ENCODE measurements around the gene MED6. TPM values are rescaled to one million over a fixed set of nuclear protein-coding genes. Genes with fewer than 3 reads are reported as not detected.

Gene MED6, protein sequence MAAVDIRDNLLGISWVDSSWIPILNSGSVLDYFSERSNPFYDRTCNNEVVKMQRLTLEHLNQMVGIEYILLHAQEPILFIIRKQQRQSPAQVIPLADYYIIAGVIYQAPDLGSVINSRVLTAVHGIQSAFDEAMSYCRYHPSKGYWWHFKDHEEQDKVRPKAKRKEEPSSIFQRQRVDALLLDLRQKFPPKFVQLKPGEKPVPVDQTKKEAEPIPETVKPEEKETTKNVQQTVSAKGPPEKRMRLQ
- 19.1 and 29.3 TPM in 2 replicates for total RNA-seq

GRCh38 chr14:70600382-70601157 is at the start of gene MED6:
MED6 (minus strand) TSS chr14:70600655; CDS start chr14:70600637, 18 bp downstream.

DNA sequence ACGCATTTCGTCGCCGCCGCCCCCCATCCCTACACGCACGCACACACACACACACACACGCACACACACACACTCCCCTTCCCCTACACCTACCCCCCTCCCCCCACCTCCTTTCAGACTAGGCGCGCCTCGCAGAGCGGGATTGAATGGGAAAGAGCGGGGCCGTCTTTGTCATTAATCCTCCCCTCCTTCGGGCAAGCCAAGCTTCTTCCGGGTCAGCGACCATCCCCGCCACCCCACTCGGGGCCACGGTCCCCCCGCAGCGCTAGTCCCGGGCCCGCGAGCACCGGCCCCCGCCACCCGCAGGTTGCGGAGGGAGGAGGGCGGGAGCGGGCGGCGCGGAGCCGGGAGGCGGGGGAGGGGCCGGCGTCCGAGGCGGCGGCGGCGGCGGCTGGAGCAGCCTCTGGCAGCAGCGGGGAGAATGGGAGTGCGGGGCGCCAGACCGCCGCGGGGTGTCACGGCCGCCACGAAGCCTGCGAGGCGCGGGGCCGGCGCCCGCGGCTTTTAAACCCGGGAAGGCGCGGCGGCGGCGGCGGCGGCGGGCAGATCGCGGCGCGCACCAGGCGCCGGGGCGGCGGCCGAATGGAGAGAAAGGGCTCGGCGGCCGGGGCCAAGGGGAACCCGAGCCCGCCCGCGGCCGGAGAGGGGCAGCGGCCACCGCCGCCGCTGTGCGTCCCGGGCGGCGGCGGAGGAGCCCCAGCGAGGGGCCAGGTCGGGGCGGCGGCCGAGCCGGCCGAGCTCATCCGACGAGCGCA is 41.3 kb upstream of the MED6 start, which contains the start of gene TTC9:
TSS of gene TTC9 (plus strand) at position 369 of the 755 bp plus-strand sequence. CDS start at position 583, 214 bp downstream.

GRCh38 chr14:70534904-70535303 is 65.6 kb downstream of the MED6 start, which contains the start of gene ADAM20:
ADAM20 (minus strand) TSS chr14:70535004; CDS start chr14:70524757, 10,247 bp downstream.

Other genes starting within 250 kb of the MED6 start
- 46.0 and 48.5 TPM in 2 replicates for gene COX16, start 241.0 kb downstream of the MED6 start, total RNA-seq
- gene SYNJ2BP, start 183.6 kb downstream of the MED6 start, total RNA-seq = 23.3 and 24.8 TPM in 2 replicates
- gene ADAM21, start 148.5 kb downstream of the MED6 start, total RNA-seq = under 0.01 and 0.17 TPM in 2 replicates
- 0.22 and 0.52 TPM in 2 replicates for gene ADAM20, start 65.7 kb downstream of the MED6 start, total RNA-seq
- 0.33 and 0.52 TPM in 2 replicates for gene TTC9, start 41.3 kb upstream of the MED6 start, total RNA-seq
- 0.11 and 0.17 TPM in 2 replicates for gene MAP3K9, start 208.9 kb upstream of the MED6 start, total RNA-seq